Glutamatergic neuron (in vitro differentiated cells): ENCODE data around the gene GLI3. TPM values are rescaled to one million over a fixed set of nuclear protein-coding genes. Genes with fewer than 3 reads are reported as not detected.

Experiments used
- DNase-seq: peaks from one replicate; pipeline ENCODE4 v3.0.0; 2022
- H3K27ac Mint-ChIP-seq: one replicate; pipeline ENCODE4 v1.8.0; 2020; ENCODE audit warnings: mild to moderate bottlenecking, mixed read lengths, inconsistent platforms; ENCODE audit not compliant: unreplicated experiment
- H3K27me3 Mint-ChIP-seq: one replicate; pipeline ENCODE4 v1.8.0; 2020; ENCODE audit warnings: mild to moderate bottlenecking, moderate library complexity, mixed read lengths, inconsistent platforms; ENCODE audit not compliant: unreplicated experiment
- H3K36me3 Mint-ChIP-seq: one replicate; pipeline ENCODE4 v1.8.0; 2020; ENCODE audit warnings: mild to moderate bottlenecking, mixed read lengths, inconsistent platforms; ENCODE audit not compliant: unreplicated experiment
- H3K4me1 Mint-ChIP-seq: one replicate; pipeline ENCODE4 v1.8.0; 2020; ENCODE audit warnings: mild to moderate bottlenecking, low read depth, mixed read lengths, inconsistent platforms; ENCODE audit not compliant: unreplicated experiment
- H3K4me3 Mint-ChIP-seq: one replicate; pipeline ENCODE4 v1.8.0; 2020; ENCODE audit warnings: mild to moderate bottlenecking, mixed read lengths, inconsistent platforms; ENCODE audit not compliant: unreplicated experiment
- H3K9me3 Mint-ChIP-seq: one replicate; pipeline ENCODE4 v1.8.0; 2020; ENCODE audit warnings: mild to moderate bottlenecking, moderate library complexity, mixed read lengths, inconsistent platforms; ENCODE audit not compliant: unreplicated experiment
- total RNA-seq: library from RNA; stranded (reverse); fragmentation: NEBNext Ultra II Directional; extraction: Animal tissue kit (Norgen Biotek cat#: 25700); gene quantifications from one replicate; pipeline ENCODE4 v1.2.1, GENCODE V29; 2021; ENCODE audit not compliant: unreplicated experiment
- TF ChIP-seq, protein P1 (sequence below): fragments of 200-600 bp; sonication (generic); IDR thresholded peaks from one replicate; pipeline ENCODE4 v1.5.0; 2021; ENCODE audit not compliant: partially characterized antibody, unreplicated experiment

Gene GLI3
- total RNA-seq, 1 donor from 2014 or later, result 2.9 TPM

DNA sequence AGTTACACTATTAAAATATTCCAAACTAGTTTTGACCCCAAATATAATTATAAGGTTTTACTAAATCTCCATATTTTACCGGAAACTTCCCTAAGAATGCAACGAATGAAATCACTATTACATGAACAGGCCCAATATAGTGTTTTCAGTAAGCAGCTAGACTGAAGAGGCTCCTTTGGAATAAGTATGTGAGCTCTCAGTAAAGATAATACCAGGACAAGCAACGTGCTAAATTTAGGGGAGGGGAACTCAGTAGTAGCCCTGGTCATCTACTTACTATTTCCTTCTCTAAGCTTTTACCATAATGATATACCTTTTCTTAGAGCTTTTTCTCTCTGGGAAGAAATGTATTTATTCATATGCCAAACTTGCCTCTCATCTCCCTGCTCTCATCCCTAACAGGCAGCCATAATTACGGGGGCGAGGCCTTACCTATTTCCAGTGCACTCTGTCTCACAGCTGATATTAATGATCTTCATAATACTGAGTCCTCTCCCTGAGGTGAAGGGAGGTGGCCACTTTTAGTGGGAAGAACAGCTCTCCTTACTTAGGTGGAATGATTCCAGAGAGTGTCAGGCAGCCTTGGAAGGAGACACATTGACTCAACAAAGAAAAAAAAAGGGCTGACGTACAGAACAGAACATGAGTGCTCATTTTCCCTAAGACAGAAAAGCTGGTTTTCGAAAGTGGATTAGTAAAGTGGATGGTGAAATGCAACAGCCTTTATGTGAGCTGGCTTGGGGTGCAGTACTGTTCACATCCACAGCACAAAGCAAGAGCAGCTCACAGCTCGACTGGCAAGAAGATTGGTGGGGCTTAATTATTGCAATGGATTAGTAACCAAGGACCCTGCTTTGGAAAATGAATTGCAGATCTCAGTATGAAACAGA is 165.4 kb downstream of the GLI3 start:
- no peak overlapping the region for H3K4me3 Mint-ChIP-seq

DNA sequence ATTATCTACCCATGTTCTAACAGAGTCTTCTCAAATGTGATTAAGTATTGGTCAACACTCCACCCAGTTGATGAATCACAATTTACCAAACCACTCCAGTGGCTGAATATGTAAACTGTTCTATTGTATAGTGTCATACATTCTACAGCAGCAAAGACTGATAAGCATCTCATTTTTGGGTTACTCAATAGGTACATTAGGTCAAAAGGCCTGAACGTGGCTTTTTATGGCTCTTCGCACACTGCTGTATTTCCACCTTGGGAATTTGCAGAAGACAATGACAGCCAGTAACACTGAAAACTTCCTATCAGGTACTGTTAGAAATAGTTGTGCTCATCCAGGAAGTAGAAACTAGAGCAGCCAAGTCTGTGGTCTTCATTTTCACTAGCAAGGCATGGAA is 166.9 kb downstream of the GLI3 start:
- no peak for DNase-seq
- Mint-ChIP-seq H3K27me3 (no peaks in the 10 kb centered on the region), H3K36me3 (no peaks in the 10 kb centered on the region), H3K27ac (no peak overlapping the region), H3K4me1 (peaks cover 19% of the 10 kb centered on the region), H3K4me3 (no peak overlapping the region), H3K9me3 (no peaks in the 10 kb centered on the region)
- TF ChIP-seq, protein P1, sequence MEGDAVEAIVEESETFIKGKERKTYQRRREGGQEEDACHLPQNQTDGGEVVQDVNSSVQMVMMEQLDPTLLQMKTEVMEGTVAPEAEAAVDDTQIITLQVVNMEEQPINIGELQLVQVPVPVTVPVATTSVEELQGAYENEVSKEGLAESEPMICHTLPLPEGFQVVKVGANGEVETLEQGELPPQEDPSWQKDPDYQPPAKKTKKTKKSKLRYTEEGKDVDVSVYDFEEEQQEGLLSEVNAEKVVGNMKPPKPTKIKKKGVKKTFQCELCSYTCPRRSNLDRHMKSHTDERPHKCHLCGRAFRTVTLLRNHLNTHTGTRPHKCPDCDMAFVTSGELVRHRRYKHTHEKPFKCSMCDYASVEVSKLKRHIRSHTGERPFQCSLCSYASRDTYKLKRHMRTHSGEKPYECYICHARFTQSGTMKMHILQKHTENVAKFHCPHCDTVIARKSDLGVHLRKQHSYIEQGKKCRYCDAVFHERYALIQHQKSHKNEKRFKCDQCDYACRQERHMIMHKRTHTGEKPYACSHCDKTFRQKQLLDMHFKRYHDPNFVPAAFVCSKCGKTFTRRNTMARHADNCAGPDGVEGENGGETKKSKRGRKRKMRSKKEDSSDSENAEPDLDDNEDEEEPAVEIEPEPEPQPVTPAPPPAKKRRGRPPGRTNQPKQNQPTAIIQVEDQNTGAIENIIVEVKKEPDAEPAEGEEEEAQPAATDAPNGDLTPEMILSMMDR, result no peak

More for the DNA sequence above, 165.4 kb downstream of the GLI3 start:
- peaks cover 1% of the 10 kb centered on the region for H3K9me3 Mint-ChIP-seq
- TF ChIP-seq, protein P1, result peak; percentile 69
- no peak for DNase-seq
- H3K4me1 Mint-ChIP-seq, result peaks cover 14% of the 10 kb centered on the region
- H3K36me3 Mint-ChIP-seq, result no peaks in the 10 kb centered on the region
- no peak overlapping the region for H3K27ac Mint-ChIP-seq
- H3K27me3 Mint-ChIP-seq, result no peaks in the 10 kb centered on the region

DNA sequence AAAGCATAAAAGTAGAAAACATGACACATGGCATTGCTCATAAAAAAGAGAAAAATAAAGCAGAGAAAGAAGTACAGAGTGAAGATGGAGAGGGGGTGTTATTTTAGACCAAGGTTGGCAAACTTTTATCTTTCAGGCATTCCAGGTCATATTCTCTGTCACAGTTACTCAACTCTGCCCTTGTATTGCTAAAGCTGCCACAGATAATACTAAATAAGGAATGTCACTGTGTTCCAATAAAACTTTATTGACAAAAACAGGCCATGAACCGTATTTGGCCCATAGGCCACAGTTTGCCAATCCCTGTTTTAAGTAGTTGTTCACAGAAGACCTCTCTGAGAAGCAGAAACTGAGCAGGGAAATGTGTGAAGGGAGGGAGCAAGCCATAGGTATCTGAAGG is 167.4 kb downstream of the GLI3 start:
- DNase-seq, result no peak
- no peak overlapping the region for H3K27ac Mint-ChIP-seq
- no peaks in the 10 kb centered on the region for H3K36me3 Mint-ChIP-seq
- no peak overlapping the region for H3K4me3 Mint-ChIP-seq
- TF ChIP-seq, protein P1, result no peak
- H3K9me3 Mint-ChIP-seq, result no peaks in the 10 kb centered on the region
- H3K27me3 Mint-ChIP-seq, result no peaks in the 10 kb centered on the region
- peaks cover 19% of the 10 kb centered on the region for H3K4me1 Mint-ChIP-seq

DNA sequence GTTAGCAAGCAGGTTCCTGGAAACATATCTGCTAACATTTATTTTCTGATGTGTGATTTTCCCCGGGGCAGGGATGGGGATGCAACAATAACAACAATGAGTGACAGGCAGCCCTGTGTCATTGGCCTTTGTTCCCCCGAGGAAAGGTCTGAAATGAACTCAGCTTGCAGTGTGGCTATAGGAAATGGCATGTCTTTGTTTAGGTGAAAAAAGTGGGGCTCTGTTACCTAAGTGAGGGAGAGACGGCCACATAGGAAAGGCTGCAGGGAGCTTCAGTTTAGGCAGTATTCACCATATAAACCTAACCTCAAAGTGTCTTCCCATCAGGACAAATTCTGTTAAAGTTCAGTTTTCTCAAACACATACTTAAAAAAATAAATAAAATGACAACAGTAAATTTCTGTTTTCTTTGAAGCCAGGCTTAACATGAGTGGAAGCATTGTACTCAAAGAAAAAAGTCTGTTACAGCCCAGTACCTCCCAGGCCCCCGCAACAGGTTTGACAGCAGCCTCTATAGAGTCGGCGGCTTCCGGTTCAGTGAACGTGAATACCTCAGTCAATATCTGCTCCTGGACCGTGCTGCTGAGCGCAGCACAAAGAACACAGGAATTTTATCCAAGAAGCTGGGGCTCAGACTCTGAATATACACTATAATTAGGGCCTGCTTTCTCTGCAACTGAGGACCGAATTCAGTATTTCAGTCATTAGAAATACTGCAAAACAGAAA is 168.3 kb downstream of the GLI3 start:
- peaks cover 19% of the 10 kb centered on the region for H3K4me1 Mint-ChIP-seq
- H3K9me3 Mint-ChIP-seq, result no peaks in the 10 kb centered on the region
- no peaks in the 10 kb centered on the region for H3K36me3 Mint-ChIP-seq
- TF ChIP-seq, protein P1, result no peak
- no peak overlapping the region for H3K4me3 Mint-ChIP-seq
- DNase-seq, result peak; percentile 27
- H3K27me3 Mint-ChIP-seq, result no peaks in the 10 kb centered on the region
- peak overlapping the region; percentile 57 for H3K27ac Mint-ChIP-seq

DNA sequence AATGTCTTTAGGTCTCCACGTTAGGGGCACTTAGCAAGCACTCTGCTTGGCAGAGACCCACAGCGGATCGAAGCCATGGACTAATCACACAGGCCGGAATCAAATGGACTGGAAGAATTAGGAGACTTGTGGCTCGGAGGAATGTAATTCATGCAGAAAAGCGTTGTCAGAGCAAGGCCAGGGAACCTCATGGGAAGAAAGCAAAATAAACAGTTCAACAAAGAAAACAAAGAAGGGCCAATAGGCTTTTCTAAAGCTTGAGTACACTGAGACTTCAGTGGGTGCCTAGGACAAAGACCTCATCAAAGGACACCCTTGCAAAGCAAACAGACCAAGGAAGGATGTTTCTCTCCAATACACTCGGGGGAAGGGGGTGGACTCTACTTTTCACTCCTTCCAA is 171.1 kb downstream of the GLI3 start:
- TF ChIP-seq, protein P1, result no peak
- H3K9me3 Mint-ChIP-seq, result no peaks in the 10 kb centered on the region
- no peak overlapping the region for H3K27ac Mint-ChIP-seq
- H3K27me3 Mint-ChIP-seq, result no peaks in the 10 kb centered on the region
- H3K4me3 Mint-ChIP-seq, result no peak overlapping the region
- H3K4me1 Mint-ChIP-seq, result peaks cover 19% of the 10 kb centered on the region
- DNase-seq, result no peak
- H3K36me3 Mint-ChIP-seq, result no peaks in the 10 kb centered on the region
